22Rv1 (cell line): ENCODE data around the gene VPS72.

Experiments used
- CTCF ChIP-seq: fragments of 450-650 bp; IDR thresholded peaks from 2 replicates; pipeline ENCODE4 v1.5.1; 2017; ENCODE audit warnings: mild to moderate bottlenecking
- ZFX ChIP-seq: fragments of 450-650 bp; IDR thresholded peaks from 2 replicates; pipeline ENCODE4 v1.6.1; 2017; ENCODE audit warnings: antibody characterized with exemption, borderline replicate concordance

- no peak for TF ChIP-seq ZFX
- no peak for TF ChIP-seq CTCF
Measured at GRCh38 chr1:151134991-151135390, 55.0 kb downstream of the VPS72 start.
